Mononuclear cell (primary cell): ENCODE results near the gene ARSJ. TPM values are rescaled to one million over a fixed set of nuclear protein-coding genes. Genes with fewer than 3 reads are reported as not detected.

Experiments used
- H3K27me3 ChIP-seq: 2 replicates; pipeline ENCODE4 v1.6.0; 2011; ENCODE audit warnings: low read length, control low read depth; ENCODE audit not compliant: insufficient read depth
- H3K4me1 ChIP-seq: 2 replicates; pipeline ENCODE4 v1.5.1; 2011; ENCODE audit warnings: mild to moderate bottlenecking, low read length, control low read depth; ENCODE audit not compliant: insufficient read depth
- H3K4me3 ChIP-seq: 2 replicates; pipeline ENCODE4 v1.5.1; 2011; ENCODE audit warnings: mild to moderate bottlenecking, low read length, moderate library complexity
- H3K9me3 ChIP-seq: 2 replicates; pipeline ENCODE4 v1.5.1; 2011; ENCODE audit warnings: low read depth, mild to moderate bottlenecking, control low read depth, low read length
- total RNA-seq: library from RNA; depleted of rRNA; stranded (reverse); fragments of >200 nt; gene quantifications from one replicate; pipeline ENCODE4 v1.2.3, GENCODE V29; 2012

The ARSJ gene
- total RNA-seq, 1 donor: 0.10 TPM

DNA sequence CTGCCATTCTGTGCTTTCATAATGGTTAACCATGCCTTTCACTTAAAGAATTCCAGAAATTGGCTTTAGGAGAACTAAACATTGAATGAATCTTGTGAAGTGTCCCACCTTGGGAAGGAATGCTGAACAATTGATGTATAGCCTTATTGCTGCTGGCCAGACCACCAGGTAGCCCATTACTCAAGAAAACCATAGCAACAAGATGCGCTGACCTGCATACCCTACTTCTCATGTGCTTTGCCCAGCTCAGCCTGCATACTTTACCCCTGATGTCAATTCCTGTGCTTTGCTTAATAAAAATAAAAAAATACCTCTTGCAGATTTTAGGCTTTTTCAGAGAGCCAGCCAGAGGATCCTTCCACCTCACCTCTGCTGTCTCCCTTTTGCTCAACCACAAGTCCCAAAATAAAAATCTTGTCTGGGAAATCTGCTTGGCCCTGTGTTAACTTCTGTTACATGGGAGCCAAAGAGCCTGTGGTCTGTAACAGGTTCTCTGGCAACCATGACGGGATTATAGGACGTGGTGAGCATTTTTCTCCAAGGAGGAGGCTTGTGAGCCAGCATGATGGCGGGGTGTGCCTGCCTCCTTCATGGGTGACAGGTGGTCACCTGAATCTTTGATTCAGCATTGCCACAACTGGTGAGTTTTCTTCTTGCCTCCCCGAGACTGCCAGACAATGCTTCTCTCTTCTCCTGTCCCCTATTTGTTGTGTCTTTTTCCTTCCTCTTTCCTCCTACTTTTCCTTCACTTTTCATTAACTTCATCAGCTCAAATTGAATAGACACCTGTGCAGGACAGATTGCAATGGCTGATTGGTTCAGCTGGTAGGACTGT, 106.8 kb downstream of the ARSJ start:
- no peaks in the 10 kb centered on the region for H3K4me1 ChIP-seq
- H3K27me3 ChIP-seq: no peaks in the 10 kb centered on the region
- H3K4me3 ChIP-seq: no peak overlapping the region
- no peaks in the 10 kb centered on the region for H3K9me3 ChIP-seq

DNA sequence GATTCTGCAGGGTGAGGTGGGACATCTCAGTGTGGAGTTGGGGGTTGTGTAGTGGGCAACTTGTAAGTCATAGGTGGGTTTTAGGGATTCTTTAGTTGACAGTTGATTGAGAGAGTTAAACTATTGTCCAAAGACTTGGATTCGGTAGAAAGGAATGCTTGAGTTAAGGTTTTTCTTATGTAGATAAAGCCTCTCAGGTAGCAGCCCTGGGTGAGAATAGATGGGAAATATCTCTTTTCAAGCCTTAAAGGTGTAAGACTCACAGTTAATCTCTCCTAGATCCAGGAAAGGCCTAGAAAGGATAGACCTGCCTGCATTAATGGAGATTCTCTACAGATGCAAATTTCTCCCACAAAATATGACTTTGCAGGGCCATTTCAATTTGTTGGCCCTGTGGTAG, 108.4 kb downstream of the ARSJ start:
- H3K4me3 ChIP-seq: no peak overlapping the region
- no peaks in the 10 kb centered on the region for H3K9me3 ChIP-seq
- H3K4me1 ChIP-seq: no peaks in the 10 kb centered on the region
- H3K27me3 ChIP-seq: no peaks in the 10 kb centered on the region

DNA sequence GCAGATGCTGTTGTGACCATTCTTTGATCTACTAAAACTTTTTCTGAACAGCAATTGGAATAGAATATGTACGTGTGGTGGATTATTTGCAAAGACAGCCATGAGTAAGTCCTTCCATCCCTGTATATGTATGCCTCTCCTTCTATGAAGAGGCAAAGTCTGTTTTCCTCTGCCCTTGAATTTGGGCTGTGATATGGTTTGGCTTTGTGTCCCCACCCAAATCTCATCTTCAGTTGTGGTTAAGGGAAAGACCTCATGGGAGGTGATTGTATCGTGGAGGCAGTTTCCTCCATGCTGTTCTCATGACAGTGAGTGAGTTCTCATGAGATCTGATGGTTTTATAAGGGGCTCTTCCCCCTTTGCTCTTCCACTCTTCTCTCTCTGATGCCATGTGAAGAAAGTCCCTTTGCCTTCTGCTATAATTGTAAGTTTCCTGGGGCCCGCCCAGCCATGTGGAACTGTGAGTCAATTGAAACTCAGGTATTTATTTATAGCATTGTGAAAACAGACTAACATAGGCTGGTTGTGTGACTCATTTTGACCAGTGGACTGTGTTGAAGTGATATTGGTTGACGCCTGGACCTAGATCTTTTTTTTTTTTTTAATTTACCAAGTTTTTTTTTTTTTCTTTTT, 109.6 kb downstream of the ARSJ start:
- Histone ChIP-seq H3K4me3 (no peak overlapping the region), H3K4me1 (no peaks in the 10 kb centered on the region), H3K27me3 (no peaks in the 10 kb centered on the region), H3K9me3 (no peaks in the 10 kb centered on the region)

DNA sequence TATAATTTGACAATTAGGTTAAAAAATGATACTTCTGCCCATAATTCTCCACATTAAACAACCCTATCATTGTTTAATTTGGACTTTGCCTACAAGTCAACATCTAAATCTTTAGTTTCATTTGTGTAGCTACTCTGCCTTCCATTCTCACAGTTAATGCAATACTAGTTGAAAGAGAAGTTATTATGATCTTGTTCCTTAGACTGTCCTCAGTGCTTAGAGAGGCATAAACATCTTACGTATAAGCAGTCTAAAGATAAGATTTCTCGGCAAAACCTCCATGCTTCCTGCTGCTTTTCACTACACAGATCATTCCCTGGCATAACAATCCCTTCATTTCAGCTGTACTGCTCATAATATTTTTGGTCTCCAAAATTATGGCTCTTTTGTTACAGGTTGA, 112.8 kb downstream of the ARSJ start:
- Histone ChIP-seq H3K4me1 (no peaks in the 10 kb centered on the region), H3K27me3 (no peaks in the 10 kb centered on the region), H3K4me3 (no peak overlapping the region), H3K9me3 (no peaks in the 10 kb centered on the region)

DNA sequence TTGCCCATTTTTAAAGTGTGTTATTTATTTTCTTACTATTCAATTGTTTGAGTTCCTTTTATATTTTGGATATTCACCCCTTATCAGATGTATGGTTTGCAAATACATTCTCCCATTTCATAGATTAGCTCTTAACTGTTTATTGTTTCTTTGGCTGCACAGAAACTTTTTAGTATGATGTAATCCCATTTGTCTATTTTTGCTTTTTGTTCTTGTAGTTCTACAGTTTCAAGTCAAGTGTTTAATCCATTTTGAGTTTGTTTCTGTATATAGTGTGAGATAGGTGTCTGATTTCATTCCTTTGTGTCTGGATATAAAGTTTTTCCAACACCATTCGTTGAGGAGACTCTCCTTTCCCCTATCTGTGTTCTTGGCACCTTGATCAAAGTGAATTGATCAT, 120.5 kb downstream of the ARSJ start:
- Histone ChIP-seq H3K9me3 (no peaks in the 10 kb centered on the region), H3K4me3 (no peak overlapping the region), H3K27me3 (no peaks in the 10 kb centered on the region), H3K4me1 (no peaks in the 10 kb centered on the region)

DNA sequence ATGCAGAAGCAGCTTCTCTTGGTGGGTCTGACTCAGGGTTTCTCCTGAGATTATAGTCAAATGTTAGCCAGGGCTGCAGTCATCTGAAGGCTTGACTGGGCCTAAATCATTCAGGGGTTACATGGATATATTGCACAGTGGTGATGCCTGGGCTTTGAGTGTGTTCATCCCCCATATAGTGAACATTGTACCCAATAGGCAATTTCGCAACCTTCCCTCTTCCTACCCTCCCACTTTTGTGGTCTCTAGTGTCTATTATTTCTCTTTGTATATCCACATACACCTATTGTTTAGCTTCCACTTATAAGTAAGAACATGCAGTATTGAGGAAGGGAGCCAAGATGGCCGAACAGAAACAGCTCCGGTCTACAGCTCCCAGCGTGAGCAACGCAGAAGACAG, 127.6 kb downstream of the ARSJ start:
- Histone ChIP-seq H3K4me3 (no peak overlapping the region), H3K4me1 (no peaks in the 10 kb centered on the region), H3K9me3 (no peaks in the 10 kb centered on the region), H3K27me3 (no peaks in the 10 kb centered on the region)

Other genes with a start within 250 kb of the ARSJ start
- gene CAMK2D, start 217.9 kb downstream of the ARSJ start, total RNA-seq: 58.6 TPM